Left lung (tissue), 10 donors: ENCODE results near the gene OSBPL2. TPM values are rescaled to one million over a fixed set of nuclear protein-coding genes. Genes with fewer than 3 reads are reported as not detected.

Experiments used
- ATAC-seq: fragments of 200-7000 bp; cut with Tn5 transposase; one replicate; pipeline ENCODE4 v1.9.1; 2020; ENCODE audit warnings: moderate library complexity
- DNase-seq, 4 donors: peaks; one replicate each; pipeline ENCODE4 v3.0.0-alpha.2; 2013 to 2020
- H3K27ac ChIP-seq, 2 donors: fragments of 200-600 bp; sonication (generic) in 1 of 2; one replicate each; pipeline versions ENCODE4 v1.5.0 to v1.8.0; 2020 to 2021
- H3K27me3 ChIP-seq, 2 donors: fragments of 200-600 bp; sonication (generic) in 1 of 2; one replicate each; pipeline versions ENCODE4 v1.5.0 to v1.8.0; 2020 to 2021
- H3K36me3 ChIP-seq, 2 donors: fragments of 200-600 bp; sonication (generic) in 1 of 2; one replicate each; pipeline versions ENCODE4 v1.5.0 to v1.8.0; 2020 to 2021
- H3K4me1 ChIP-seq, 2 donors: fragments of 200-600 bp; one replicate each; pipeline ENCODE4 v1.8.0; 2021
- H3K4me3 ChIP-seq, 2 donors: fragments of 200-600 bp; sonication (generic) in 1 of 2; one replicate each; pipeline versions ENCODE4 v1.5.0 to v1.8.0; 2020 to 2021; ENCODE audit warnings: mild to moderate bottlenecking in 1 of 2
- H3K9me3 ChIP-seq, 2 donors: fragments of 200-600 bp; sonication (generic) in 1 of 2; one replicate each; pipeline versions ENCODE4 v1.5.0 to v1.8.0; 2020 to 2021
- CTCF ChIP-seq, 2 donors: fragments of 200-600 bp; sonication (generic) in 1 of 2; IDR thresholded peaks; one replicate each; pipeline versions ENCODE4 v1.5.0 to v1.8.0; 2021; ENCODE audit warnings: antibody characterized with exemption in 2 of 2
- intact Hi-C, 2 donors: fragments of 100-400 bp; cut with DNase I; formaldehyde crosslinking; loops; one replicate each; pipeline versions ENCODE4 v1.11.2 to v1.14.2; 2022
- polyA plus RNA-seq, 6 donors: library from polyadenylated mRNA; unstranded; fragments of 120-200 nt; gene quantifications; one replicate each; pipeline ENCODE4 v1.2.1, GENCODE V29; 2013; ENCODE audit not compliant: insufficient read length in 6 of 6
- total RNA-seq, 2 donors: library from RNA; stranded (reverse); fragmentation: NEBNext Ultra II Directional; extraction: Animal tissue kit (Norgen Biotek cat#: 25700); gene quantifications; one replicate each; pipeline ENCODE4 v1.2.1, GENCODE V29; 2021
- donor health status: DM: no; HTN: yes; CAD: no.
- donor health status: DM: no; HTN: no; CAD: no.

Gene OSBPL2
- total and polyA plus RNA-seq, 8 donors, result 25.6 to 47.3 (median 32.4) TPM

GRCh38 chr20:62309198-62309944 is 71.0 kb downstream of the OSBPL2 start:
- Histone ChIP-seq H3K4me1 (peaks cover 12 to 17% of the 10 kb centered on the region in 2 donors), H3K27ac (no peak overlapping the region), H3K4me3 (no peak overlapping the region), H3K27me3 (no peaks in the 10 kb centered on the region), H3K9me3 (no peaks in the 10 kb centered on the region), H3K36me3 (peaks cover 0 to 95% of the 10 kb centered on the region in 2 donors)
- ATAC-seq, result no peak
- DNase-seq, result no peak
- no peak for TF ChIP-seq CTCF (IDR thresholded peaks at IDR 0.05)
- intact Hi-C loops, result loop anchor here in 1 of 2 donors (10.0 kb wide), 1 partner anchor 65 kb away; no protein-coding TSS in a partner anchor

GRCh38 chr20:62309947-62310756 is 71.8 kb downstream of the OSBPL2 start:
- TF ChIP-seq CTCF (IDR thresholded peaks at IDR 0.05), result no peak
- no peak overlapping the region for H3K4me3 ChIP-seq
- H3K36me3 ChIP-seq, result peaks cover 0 to 95% of the 10 kb centered on the region in 2 donors
- peaks cover 4 to 9% of the 10 kb centered on the region in 2 donors for H3K4me1 ChIP-seq
- ATAC-seq, result no peak
- peak in 1 of 4 donors; percentile 32 for DNase-seq
- intact Hi-C loops, result loop anchor here in 1 of 2 donors (10.0 kb wide), 1 partner anchor 65 kb away; no protein-coding TSS in a partner anchor
- no peaks in the 10 kb centered on the region for H3K27me3 ChIP-seq
- H3K9me3 ChIP-seq, result no peaks in the 10 kb centered on the region
- no peak overlapping the region for H3K27ac ChIP-seq

- H3K4me3 ChIP-seq, result no peak overlapping the region
These were observed 72.4 kb downstream of the OSBPL2 start for GRCh38 chr20:62310757-62311121.

GRCh38 chr20:62311150-62311549 is 72.8 kb downstream of the OSBPL2 start:
- intact Hi-C loops, result no loop called here
- H3K36me3 ChIP-seq, result peaks cover 0 to 95% of the 10 kb centered on the region in 2 donors
- ATAC-seq (no peak), DNase-seq (no peak)
- no peaks in the 10 kb centered on the region for H3K27me3 ChIP-seq
- no peak for TF ChIP-seq CTCF (IDR thresholded peaks at IDR 0.05)
- no peak overlapping the region for H3K4me3 ChIP-seq
- no peak overlapping the region for H3K27ac ChIP-seq
- no peaks in the 10 kb centered on the region for H3K9me3 ChIP-seq
- no peaks in the 10 kb centered on the region for H3K4me1 ChIP-seq

More at GRCh38 chr20:62310757-62311121, 72.4 kb downstream of the OSBPL2 start:
- intact Hi-C loops, result no loop called here
- Histone ChIP-seq H3K4me1 (peaks cover 0 to 3% of the 10 kb centered on the region in 2 donors), H3K9me3 (no peaks in the 10 kb centered on the region), H3K27ac (no peak overlapping the region), H3K36me3 (peaks cover 0 to 95% of the 10 kb centered on the region in 2 donors), H3K27me3 (no peaks in the 10 kb centered on the region)
- ATAC-seq (no peak), DNase-seq (peak in 1 of 4 donors; percentile 24)
- TF ChIP-seq CTCF (IDR thresholded peaks at IDR 0.05), result no peak
